ENCODE measurements around the gene JARID2. TPM values are rescaled to one million over a fixed set of nuclear protein-coding genes. Genes with fewer than 3 reads are reported as not detected.

The JARID2 gene
- total and polyA plus RNA-seq, 3 donors from 2014 or later: 36.1 to 60.8 (median 53.7) TPM

DNA sequence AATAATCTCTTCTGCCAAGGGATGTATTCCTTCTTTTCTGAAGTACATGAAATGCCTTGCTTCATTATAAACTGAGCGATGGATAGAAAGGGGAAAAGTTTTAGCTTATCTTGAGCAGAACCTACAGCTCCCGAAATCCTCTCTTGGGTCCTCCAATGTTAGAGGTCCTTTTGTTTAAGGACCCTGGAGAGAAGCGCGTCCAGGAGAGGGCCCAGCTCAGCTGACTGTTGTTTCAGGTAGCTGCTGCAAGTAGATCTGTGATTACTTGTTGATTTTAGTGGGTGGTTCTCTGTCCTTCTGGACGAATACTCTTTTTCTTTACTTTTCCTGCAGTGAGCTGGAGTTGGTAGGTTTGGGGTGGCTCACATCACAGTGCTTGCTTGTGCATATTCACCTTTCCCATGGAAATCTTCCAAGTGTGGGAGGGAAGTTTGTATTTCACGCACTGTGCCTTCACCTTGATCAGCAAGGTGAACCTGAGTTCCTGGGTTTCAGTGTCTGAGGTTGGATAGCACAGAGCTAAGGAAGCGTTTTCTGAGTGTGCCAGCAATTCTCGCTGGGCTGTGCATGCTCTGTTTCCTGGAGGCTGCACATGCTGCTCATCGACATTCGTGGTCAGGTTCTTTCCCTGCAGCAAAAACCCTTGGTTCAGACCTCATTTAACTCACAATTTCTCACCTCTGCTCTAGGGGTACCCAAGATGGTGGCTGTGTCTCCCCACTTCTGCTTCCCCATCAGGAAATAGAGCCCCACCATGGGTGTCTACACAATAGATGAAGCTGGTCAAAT lies 176.3 kb downstream of the JARID2 start:
- Histone ChIP-seq H3K27ac (no peak overlapping the region), H3K36me3 (ENCODE audit: low read depth, missing control alignments) (no peaks in the 10 kb centered on the region), H3K27me3 (no peaks in the 10 kb centered on the region), H3K4me1 (peaks cover 1% of the 10 kb centered on the region), H3K4me3 (no peak overlapping the region), H3K9me3 (no peaks in the 10 kb centered on the region)
- WGBS, 2 donors: 81 to 88% methylated on average over 10 of the region's 10 CpGs
- no peak for TF ChIP-seq POLR2A (IDR thresholded peaks at IDR 0.05)
- TF ChIP-seq, protein P1, sequence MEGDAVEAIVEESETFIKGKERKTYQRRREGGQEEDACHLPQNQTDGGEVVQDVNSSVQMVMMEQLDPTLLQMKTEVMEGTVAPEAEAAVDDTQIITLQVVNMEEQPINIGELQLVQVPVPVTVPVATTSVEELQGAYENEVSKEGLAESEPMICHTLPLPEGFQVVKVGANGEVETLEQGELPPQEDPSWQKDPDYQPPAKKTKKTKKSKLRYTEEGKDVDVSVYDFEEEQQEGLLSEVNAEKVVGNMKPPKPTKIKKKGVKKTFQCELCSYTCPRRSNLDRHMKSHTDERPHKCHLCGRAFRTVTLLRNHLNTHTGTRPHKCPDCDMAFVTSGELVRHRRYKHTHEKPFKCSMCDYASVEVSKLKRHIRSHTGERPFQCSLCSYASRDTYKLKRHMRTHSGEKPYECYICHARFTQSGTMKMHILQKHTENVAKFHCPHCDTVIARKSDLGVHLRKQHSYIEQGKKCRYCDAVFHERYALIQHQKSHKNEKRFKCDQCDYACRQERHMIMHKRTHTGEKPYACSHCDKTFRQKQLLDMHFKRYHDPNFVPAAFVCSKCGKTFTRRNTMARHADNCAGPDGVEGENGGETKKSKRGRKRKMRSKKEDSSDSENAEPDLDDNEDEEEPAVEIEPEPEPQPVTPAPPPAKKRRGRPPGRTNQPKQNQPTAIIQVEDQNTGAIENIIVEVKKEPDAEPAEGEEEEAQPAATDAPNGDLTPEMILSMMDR (IDR thresholded peaks at IDR 0.05): no peak
- no peak for DNase-seq
- intact Hi-C loops (cut with DNase I; ENCODE audit: low total_unique reads): no loop called here

DNA sequence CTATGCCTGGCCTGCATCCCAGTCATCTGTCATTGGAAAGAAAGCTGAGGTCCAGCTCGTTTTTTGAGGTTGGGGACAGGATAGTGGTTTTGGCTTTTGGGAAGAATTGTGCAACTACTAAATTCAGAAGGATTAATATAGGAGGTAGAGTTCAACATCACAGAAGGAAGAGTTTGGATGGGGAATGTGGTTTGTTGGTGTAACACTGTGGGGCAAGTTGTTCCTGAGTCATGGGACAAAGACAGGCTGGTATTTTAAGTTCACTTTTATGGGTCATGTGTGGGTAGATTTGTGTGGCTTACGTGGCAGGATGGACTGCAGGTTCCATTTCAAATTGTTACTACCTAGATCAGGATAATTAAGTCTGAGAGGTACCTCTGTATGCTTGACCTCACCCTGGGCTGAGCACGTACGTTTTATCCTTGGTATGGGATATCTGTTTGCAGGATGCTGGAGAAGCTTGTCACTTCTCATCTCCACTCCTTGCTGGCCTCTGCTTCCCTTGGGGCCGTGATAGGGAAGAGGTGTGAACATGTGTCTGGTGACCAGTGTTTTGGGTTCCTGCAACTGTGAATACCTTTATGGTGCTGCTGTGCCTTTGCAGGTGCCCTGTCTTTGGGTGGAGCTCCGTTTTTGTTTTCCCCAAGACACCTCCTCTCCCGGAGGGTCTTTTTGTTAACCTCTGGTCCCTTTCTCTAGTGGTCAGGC lies 177.6 kb downstream of the JARID2 start:
- H3K36me3 ChIP-seq (ENCODE audit: low read depth, missing control alignments): no peaks in the 10 kb centered on the region
- no peak overlapping the region for H3K4me3 ChIP-seq
- H3K9me3 ChIP-seq: no peaks in the 10 kb centered on the region
- no peak overlapping the region for H3K27ac ChIP-seq
- no peak for TF ChIP-seq POLR2A (IDR thresholded peaks at IDR 0.05)
- TF ChIP-seq, protein P1 (IDR thresholded peaks at IDR 0.05): no peak
- intact Hi-C loops (cut with DNase I; ENCODE audit: low total_unique reads): no loop called here
- DNase-seq: no peak
- 83% methylated on average over 7 of the region's 7 CpGs for WGBS, 2 donors
- H3K27me3 ChIP-seq: no peaks in the 10 kb centered on the region
- peaks cover 6% of the 10 kb centered on the region for H3K4me1 ChIP-seq

DNA sequence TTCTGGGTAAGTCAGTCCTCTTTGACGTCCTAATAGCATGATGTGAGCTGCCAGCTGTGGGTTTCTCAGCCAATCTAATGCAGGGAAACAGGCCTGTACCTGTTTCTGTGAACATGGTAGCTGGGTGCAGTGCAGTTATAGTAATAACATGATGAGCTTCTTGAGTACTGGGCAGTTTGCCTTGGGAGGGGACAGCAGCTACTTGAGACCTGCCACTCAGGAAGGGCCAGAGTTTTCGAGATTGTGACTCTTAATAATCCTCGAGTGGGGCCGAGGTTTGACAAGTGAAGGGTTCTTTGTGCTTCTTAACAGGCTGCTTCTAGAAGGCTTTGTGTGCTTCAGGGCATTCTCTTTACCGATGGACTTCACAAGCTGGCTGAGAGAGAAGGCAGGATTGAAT lies 180.1 kb downstream of the JARID2 start:
- Histone ChIP-seq H3K4me1 (peaks cover 20% of the 10 kb centered on the region), H3K36me3 (ENCODE audit: low read depth, missing control alignments) (no peaks in the 10 kb centered on the region), H3K9me3 (no peaks in the 10 kb centered on the region), H3K4me3 (no peak overlapping the region), H3K27me3 (no peaks in the 10 kb centered on the region), H3K27ac (no peak overlapping the region)
- WGBS, 2 donors: 86 to 96% methylated on average over 5 of the region's 5 CpGs
- TF ChIP-seq POLR2A (IDR thresholded peaks at IDR 0.05): no peak
- TF ChIP-seq, protein P1 (IDR thresholded peaks at IDR 0.05): no peak
- intact Hi-C loops (cut with DNase I; ENCODE audit: low total_unique reads): no loop called here
- DNase-seq: no peak

DNA sequence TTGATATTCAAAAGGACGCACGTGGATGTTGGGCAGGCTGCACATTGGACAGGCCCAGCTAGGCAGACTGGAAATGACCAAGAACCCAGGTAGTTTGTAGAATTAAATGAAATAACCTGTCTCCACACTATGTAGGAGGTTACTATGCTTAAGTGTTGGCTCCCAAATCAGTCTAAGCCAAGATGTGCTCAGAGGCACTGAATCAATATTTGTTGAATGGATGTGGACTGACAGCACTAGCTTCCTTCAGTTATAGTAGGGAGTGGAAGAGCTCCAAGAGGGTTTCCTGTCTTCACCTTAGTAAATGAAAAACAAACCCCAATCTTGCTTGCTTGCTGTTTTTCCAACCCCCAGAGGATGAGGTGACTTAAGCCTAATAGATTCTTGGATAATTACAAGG lies 180.5 kb downstream of the JARID2 start:
- H3K27me3 ChIP-seq: no peaks in the 10 kb centered on the region
- H3K4me3 ChIP-seq: no peak overlapping the region
- TF ChIP-seq, protein P1 (IDR thresholded peaks at IDR 0.05): no peak
- TF ChIP-seq POLR2A (IDR thresholded peaks at IDR 0.05): no peak
- peaks cover 24% of the 10 kb centered on the region for H3K4me1 ChIP-seq
- intact Hi-C loops (cut with DNase I; ENCODE audit: low total_unique reads): no loop called here
- no peaks in the 10 kb centered on the region for H3K9me3 ChIP-seq
- H3K36me3 ChIP-seq (ENCODE audit: low read depth, missing control alignments): no peaks in the 10 kb centered on the region
- no peak overlapping the region for H3K27ac ChIP-seq
- no peak for DNase-seq
- 94 to 97% methylated on average over 2 of the region's 2 CpGs for WGBS, 2 donors

Data from testis (tissue), 3 donors.